Activated CD4-positive, alpha-beta T cell treated with anti-CD3 and anti-CD28 coated beads, Interleukin-2, amount 10 ng/mL, durations not matched to agents 24 days and 14 days (primary cell): Measurements from ENCODE around the gene CNTNAP5. TPM values are rescaled to one million over a fixed set of nuclear protein-coding genes. Genes with fewer than 3 reads are reported as not detected.

ENCODE experiments used
- DNase-seq: peaks from one replicate; pipeline ENCODE4 v3.0.0; 2022
- H3K27ac Mint-ChIP-seq: one replicate; pipeline ENCODE4 v1.8.0; 2022; ENCODE audit warnings: mild to moderate bottlenecking, mixed read lengths
- H3K27me3 Mint-ChIP-seq: one replicate; pipeline ENCODE4 v1.8.0; 2022; ENCODE audit warnings: mixed read lengths
- H3K36me3 Mint-ChIP-seq: one replicate; pipeline ENCODE4 v1.8.0; 2022; ENCODE audit warnings: low read depth, mild to moderate bottlenecking, mixed read lengths
- H3K4me1 Mint-ChIP-seq: one replicate; pipeline ENCODE4 v1.8.0; 2021; ENCODE audit warnings: mixed read lengths
- H3K4me3 Mint-ChIP-seq: one replicate; pipeline ENCODE4 v1.8.0; 2022; ENCODE audit warnings: mild to moderate bottlenecking, moderate library complexity, mixed read lengths
- H3K9me3 Mint-ChIP-seq: one replicate; pipeline ENCODE4 v1.8.0; 2021; ENCODE audit warnings: mixed read lengths
- intact Hi-C: fragments of 100-400 bp; cut with micrococcal nuclease; formaldehyde crosslinking; loops from one replicate; pipeline ENCODE4 v1.15.1; 2023
- total RNA-seq: library from RNA; stranded (reverse); gene quantifications from 2 replicates; pipeline ENCODE4 v1.2.3, GENCODE V29; 2022

CNTNAP5 gene
- total RNA-seq, 1 donor from 2014 or later = not detected

- H3K4me3 Mint-ChIP-seq = no peak overlapping the region
- H3K27me3 Mint-ChIP-seq = no peaks in the 10 kb centered on the region
- no peak overlapping the region for H3K27ac Mint-ChIP-seq
- no peaks in the 10 kb centered on the region for H3K36me3 Mint-ChIP-seq
- DNase-seq = no peak
- no peaks in the 10 kb centered on the region for H3K9me3 Mint-ChIP-seq
- intact Hi-C loops = no loop called here
- no peaks in the 10 kb centered on the region for H3K4me1 Mint-ChIP-seq
Observed at GRCh38 chr2:124209441-124209840, 184.4 kb downstream of the CNTNAP5 start.

GRCh38 chr2:124211461-124211860, 186.4 kb downstream of the CNTNAP5 start:
- no peak overlapping the region for H3K27ac Mint-ChIP-seq
- H3K4me1 Mint-ChIP-seq = no peaks in the 10 kb centered on the region
- H3K27me3 Mint-ChIP-seq = no peaks in the 10 kb centered on the region
- no peak for DNase-seq
- H3K9me3 Mint-ChIP-seq = no peaks in the 10 kb centered on the region
- no peak overlapping the region for H3K4me3 Mint-ChIP-seq
- intact Hi-C loops = no loop called here
- H3K36me3 Mint-ChIP-seq = no peaks in the 10 kb centered on the region

GRCh38 chr2:124213977-124214587, 189.0 kb downstream of the CNTNAP5 start:
- DNase-seq = no peak
- Mint-ChIP-seq H3K27ac (no peak overlapping the region), H3K4me3 (no peak overlapping the region), H3K4me1 (no peaks in the 10 kb centered on the region), H3K36me3 (no peaks in the 10 kb centered on the region), H3K27me3 (no peaks in the 10 kb centered on the region), H3K9me3 (no peaks in the 10 kb centered on the region)
- intact Hi-C loops = no loop called here

DNA sequence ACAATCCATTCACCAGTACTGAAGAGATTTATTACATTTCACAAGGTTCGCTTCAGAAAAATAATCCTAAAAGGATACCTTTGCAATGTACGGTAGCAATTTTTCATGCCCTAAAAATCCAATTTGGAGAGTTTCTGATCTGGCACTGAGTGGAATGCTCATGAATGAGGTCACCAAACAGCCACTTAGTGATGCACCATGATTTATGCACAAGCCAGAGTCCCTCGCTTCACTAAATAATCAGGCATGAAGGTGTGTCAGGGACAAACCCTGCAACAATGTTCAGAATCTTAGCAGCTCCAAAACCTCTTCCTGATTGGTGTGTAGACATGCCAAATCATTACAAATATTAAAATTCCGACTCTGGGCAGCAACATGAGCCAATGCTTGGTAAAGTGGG, 221.1 kb downstream of the CNTNAP5 start:
- no peak overlapping the region for H3K27ac Mint-ChIP-seq
- H3K4me3 Mint-ChIP-seq = no peak overlapping the region
- no peak for DNase-seq
- H3K9me3 Mint-ChIP-seq = no peaks in the 10 kb centered on the region
- H3K27me3 Mint-ChIP-seq = no peaks in the 10 kb centered on the region
- intact Hi-C loops = no loop called here
- no peaks in the 10 kb centered on the region for H3K36me3 Mint-ChIP-seq
- no peaks in the 10 kb centered on the region for H3K4me1 Mint-ChIP-seq

DNA sequence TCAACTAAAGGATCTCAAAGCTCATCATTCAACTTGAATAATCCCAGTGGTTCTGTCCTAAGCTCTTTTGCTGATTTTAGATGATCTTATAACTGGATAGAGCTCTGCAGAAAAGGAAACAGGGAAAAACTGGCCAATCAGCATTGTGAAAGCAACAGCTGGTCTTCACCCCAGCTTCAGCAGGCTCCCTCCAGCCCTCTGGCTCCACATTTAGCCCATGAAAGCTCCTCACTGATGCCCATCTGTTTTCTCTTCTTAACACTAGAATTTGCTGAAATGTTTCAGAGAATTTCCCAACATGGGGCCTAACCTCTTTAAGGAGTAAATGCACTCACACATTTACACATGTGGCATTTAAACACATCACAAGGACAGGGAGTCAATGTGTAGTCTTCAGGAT, 223.3 kb downstream of the CNTNAP5 start:
- DNase-seq = no peak
- H3K9me3 Mint-ChIP-seq = no peaks in the 10 kb centered on the region
- H3K4me1 Mint-ChIP-seq = no peaks in the 10 kb centered on the region
- no peaks in the 10 kb centered on the region for H3K27me3 Mint-ChIP-seq
- H3K36me3 Mint-ChIP-seq = no peaks in the 10 kb centered on the region
- intact Hi-C loops = no loop called here
- no peak overlapping the region for H3K27ac Mint-ChIP-seq
- H3K4me3 Mint-ChIP-seq = no peak overlapping the region

DNA sequence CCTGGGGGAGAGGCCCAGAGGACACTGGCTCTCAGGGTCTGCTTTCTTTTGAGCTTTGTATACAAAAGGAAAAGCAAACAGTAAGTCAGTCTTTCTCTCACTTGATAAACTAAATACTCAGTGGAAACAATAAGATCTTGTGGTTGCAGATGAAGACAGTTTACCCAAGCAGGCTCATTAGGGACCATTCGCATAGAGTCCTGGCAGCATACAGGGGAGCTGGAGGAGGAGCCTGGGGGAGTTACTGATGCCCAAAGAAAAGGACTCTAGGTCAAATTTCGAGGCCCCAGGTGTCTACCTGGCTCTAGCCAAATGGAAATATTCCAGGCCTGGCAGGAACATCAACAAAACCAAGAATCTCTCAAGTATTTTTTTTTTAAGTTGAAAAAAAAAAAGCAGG, 225.3 kb downstream of the CNTNAP5 start:
- no peaks in the 10 kb centered on the region for H3K4me1 Mint-ChIP-seq
- H3K36me3 Mint-ChIP-seq = no peaks in the 10 kb centered on the region
- no peaks in the 10 kb centered on the region for H3K27me3 Mint-ChIP-seq
- intact Hi-C loops = no loop called here
- DNase-seq = no peak
- no peak overlapping the region for H3K4me3 Mint-ChIP-seq
- no peaks in the 10 kb centered on the region for H3K9me3 Mint-ChIP-seq
- no peak overlapping the region for H3K27ac Mint-ChIP-seq

GRCh38 chr2:124254621-124255020, 229.5 kb downstream of the CNTNAP5 start:
- Mint-ChIP-seq H3K36me3 (no peaks in the 10 kb centered on the region), H3K27ac (no peak overlapping the region), H3K4me3 (no peak overlapping the region), H3K4me1 (no peaks in the 10 kb centered on the region), H3K9me3 (peaks cover 6% of the 10 kb centered on the region), H3K27me3 (no peaks in the 10 kb centered on the region)
- DNase-seq = no peak
- intact Hi-C loops = no loop called here

GRCh38 chr2:124257120-124257519, 232.0 kb downstream of the CNTNAP5 start:
- intact Hi-C loops = no loop called here
- Mint-ChIP-seq H3K27me3 (no peaks in the 10 kb centered on the region), H3K27ac (no peak overlapping the region), H3K9me3 (peaks cover 6% of the 10 kb centered on the region), H3K4me3 (no peak overlapping the region), H3K36me3 (no peaks in the 10 kb centered on the region), H3K4me1 (no peaks in the 10 kb centered on the region)
- no peak for DNase-seq

GRCh38 chr2:124258140-124258880, 233.2 kb downstream of the CNTNAP5 start:
- Mint-ChIP-seq H3K27ac (no peak overlapping the region), H3K4me1 (no peaks in the 10 kb centered on the region), H3K9me3 (peaks cover 6% of the 10 kb centered on the region), H3K27me3 (no peaks in the 10 kb centered on the region), H3K36me3 (no peaks in the 10 kb centered on the region), H3K4me3 (no peak overlapping the region)
- intact Hi-C loops = no loop called here
- DNase-seq = no peak

- Mint-ChIP-seq H3K4me1 (no peaks in the 10 kb centered on the region), H3K36me3 (no peaks in the 10 kb centered on the region), H3K4me3 (no peak overlapping the region), H3K27ac (no peak overlapping the region), H3K27me3 (no peaks in the 10 kb centered on the region), H3K9me3 (peaks cover 10% of the 10 kb centered on the region)
- DNase-seq = no peak
- intact Hi-C loops = no loop called here
Observed at GRCh38 chr2:124261456-124261855, 236.4 kb downstream of the CNTNAP5 start.

- H3K9me3 Mint-ChIP-seq = peaks cover 4% of the 10 kb centered on the region
- H3K27me3 Mint-ChIP-seq = no peaks in the 10 kb centered on the region
- H3K27ac Mint-ChIP-seq = no peak overlapping the region
- H3K4me1 Mint-ChIP-seq = no peaks in the 10 kb centered on the region
- DNase-seq = no peak
- no peaks in the 10 kb centered on the region for H3K36me3 Mint-ChIP-seq
- intact Hi-C loops = no loop called here
- no peak overlapping the region for H3K4me3 Mint-ChIP-seq
Observed at GRCh38 chr2:124264551-124265091, 239.5 kb downstream of the CNTNAP5 start.

DNA sequence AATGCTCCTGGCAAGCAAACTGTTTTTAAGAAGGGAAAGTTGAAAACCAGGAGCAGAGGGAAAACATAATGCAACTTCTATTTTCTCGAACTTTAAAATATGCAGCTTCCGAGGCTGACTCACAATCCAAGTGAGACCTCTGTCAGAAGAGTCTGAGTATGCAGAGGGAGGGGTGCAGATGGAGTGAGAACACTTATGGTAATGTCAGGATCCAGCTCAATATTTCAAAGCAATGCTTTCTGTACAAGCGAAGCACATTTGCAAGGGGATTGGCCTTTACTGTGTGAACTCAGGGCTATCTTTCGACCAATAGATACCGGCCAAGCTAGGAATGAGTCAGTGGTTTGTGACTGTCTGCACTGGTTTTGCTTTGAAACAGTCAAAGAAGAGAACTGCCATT, 242.7 kb downstream of the CNTNAP5 start:
- DNase-seq = no peak
- no peak overlapping the region for H3K4me3 Mint-ChIP-seq
- no peak overlapping the region for H3K27ac Mint-ChIP-seq
- peaks cover 9% of the 10 kb centered on the region for H3K9me3 Mint-ChIP-seq
- H3K36me3 Mint-ChIP-seq = no peaks in the 10 kb centered on the region
- H3K4me1 Mint-ChIP-seq = no peaks in the 10 kb centered on the region
- intact Hi-C loops = no loop called here
- H3K27me3 Mint-ChIP-seq = no peaks in the 10 kb centered on the region

DNA sequence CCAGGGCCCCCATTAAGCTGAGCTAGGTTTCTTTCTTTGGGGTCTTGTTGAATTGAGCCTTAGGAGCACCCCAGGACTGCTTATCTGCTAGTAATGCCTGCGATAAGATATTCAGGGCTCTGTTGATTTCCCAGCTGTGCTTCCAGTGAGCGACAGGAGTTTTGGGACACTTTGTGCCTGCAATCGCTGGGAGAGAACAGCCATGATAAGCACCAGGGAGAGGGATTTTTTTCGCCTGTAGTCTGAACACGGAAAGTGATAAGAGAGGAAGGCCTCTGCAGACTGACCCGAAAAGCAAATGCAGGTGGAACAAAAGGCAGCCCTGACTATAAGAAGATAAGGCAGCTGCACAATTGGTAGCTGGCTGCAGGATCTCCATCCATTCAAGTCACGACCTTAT, 244.3 kb downstream of the CNTNAP5 start:
- intact Hi-C loops = no loop called here
- Mint-ChIP-seq H3K36me3 (no peaks in the 10 kb centered on the region), H3K4me3 (no peak overlapping the region), H3K27me3 (no peaks in the 10 kb centered on the region), H3K4me1 (no peaks in the 10 kb centered on the region), H3K9me3 (peaks cover 9% of the 10 kb centered on the region), H3K27ac (no peak overlapping the region)
- no peak for DNase-seq

- Mint-ChIP-seq H3K36me3 (no peaks in the 10 kb centered on the region), H3K27ac (no peak overlapping the region), H3K4me1 (no peaks in the 10 kb centered on the region), H3K27me3 (no peaks in the 10 kb centered on the region), H3K9me3 (peaks cover 4% of the 10 kb centered on the region), H3K4me3 (no peak overlapping the region)
- intact Hi-C loops = no loop called here
- DNase-seq = no peak
Observed at GRCh38 chr2:124272261-124272841, 247.3 kb downstream of the CNTNAP5 start.
